DND-41 (cell line): ENCODE measurements around the gene CCDC134.

ENCODE experiments used
- EZH2 ChIP-seq: IDR thresholded peaks from 3 replicates; pipeline ENCODE4 v1.6.1; 2012; ENCODE audit warnings: borderline replicate concordance, low read depth, mild to moderate bottlenecking, moderate library complexity, low read length, inconsistent platforms; ENCODE audit not compliant: severe bottlenecking
- TF ChIP-seq, protein P1 (sequence below): IDR thresholded peaks from 2 replicates; pipeline ENCODE4 v1.5.1; 2012; ENCODE audit warnings: borderline replicate concordance, low read length, moderate library complexity, mild to moderate bottlenecking; ENCODE audit not compliant: poor library complexity, severe bottlenecking; ENCODE audit errors: extremely low read depth

DNA sequence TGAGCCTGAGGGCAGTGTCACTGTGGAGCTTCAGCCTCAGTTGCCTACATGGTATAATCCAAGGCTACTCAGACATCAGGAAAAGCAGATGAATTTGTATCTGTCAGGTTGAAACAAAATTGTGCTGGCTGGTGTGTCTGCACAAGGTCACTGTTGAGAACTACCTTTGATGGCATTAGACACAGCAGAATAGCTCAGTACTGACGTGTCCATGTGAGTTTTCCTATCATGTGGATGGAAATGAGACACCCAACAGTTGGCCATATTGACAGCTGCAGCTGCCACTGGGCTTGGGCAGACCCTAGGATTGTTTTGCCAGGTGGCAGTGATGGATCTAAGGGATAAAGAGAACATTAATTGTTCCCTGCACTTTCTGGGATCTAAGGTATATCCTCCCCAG, 15.8 kb downstream of the CCDC134 start:
- TF ChIP-seq, protein P1, sequence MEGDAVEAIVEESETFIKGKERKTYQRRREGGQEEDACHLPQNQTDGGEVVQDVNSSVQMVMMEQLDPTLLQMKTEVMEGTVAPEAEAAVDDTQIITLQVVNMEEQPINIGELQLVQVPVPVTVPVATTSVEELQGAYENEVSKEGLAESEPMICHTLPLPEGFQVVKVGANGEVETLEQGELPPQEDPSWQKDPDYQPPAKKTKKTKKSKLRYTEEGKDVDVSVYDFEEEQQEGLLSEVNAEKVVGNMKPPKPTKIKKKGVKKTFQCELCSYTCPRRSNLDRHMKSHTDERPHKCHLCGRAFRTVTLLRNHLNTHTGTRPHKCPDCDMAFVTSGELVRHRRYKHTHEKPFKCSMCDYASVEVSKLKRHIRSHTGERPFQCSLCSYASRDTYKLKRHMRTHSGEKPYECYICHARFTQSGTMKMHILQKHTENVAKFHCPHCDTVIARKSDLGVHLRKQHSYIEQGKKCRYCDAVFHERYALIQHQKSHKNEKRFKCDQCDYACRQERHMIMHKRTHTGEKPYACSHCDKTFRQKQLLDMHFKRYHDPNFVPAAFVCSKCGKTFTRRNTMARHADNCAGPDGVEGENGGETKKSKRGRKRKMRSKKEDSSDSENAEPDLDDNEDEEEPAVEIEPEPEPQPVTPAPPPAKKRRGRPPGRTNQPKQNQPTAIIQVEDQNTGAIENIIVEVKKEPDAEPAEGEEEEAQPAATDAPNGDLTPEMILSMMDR: no peak
- TF ChIP-seq EZH2: no peak
